Thymus (tissue), 14 donors: Measurements from ENCODE around the gene SNORC. TPM values are rescaled to one million over a fixed set of nuclear protein-coding genes. Genes with fewer than 3 reads are reported as not detected.

ENCODE experiments used
- DNase-seq, 9 donors: peaks; one replicate each; pipeline ENCODE4 v3.0.0-alpha.2; 2013; ENCODE audit warnings: low spot score in 9 of 9, low read depth in 6 of 9, missing footprints in 1 of 9
- H3K27ac ChIP-seq, 2 donors: one replicate each; pipeline ENCODE4 v1.5.1; 2013; ENCODE audit warnings: control low read depth in 1 of 2, low read depth in 1 of 2, low read length in 1 of 2, mild to moderate bottlenecking in 1 of 2, moderate library complexity in 1 of 2
- H3K27me3 ChIP-seq, 2 donors: one replicate each; pipeline ENCODE4 v1.5.1; 2013; ENCODE audit warnings: low read length in 1 of 2; ENCODE audit not compliant: control insufficient read depth in 2 of 2, insufficient read depth in 1 of 2
- H3K36me3 ChIP-seq, 2 donors: one replicate each; pipeline ENCODE4 v1.5.1; 2013; ENCODE audit warnings: low read length in 1 of 2, mild to moderate bottlenecking in 1 of 2, moderate library complexity in 1 of 2; ENCODE audit not compliant: control insufficient read depth in 2 of 2, insufficient read depth in 2 of 2
- H3K4me1 ChIP-seq, 2 donors: one replicate each; pipeline ENCODE4 v1.5.1; 2013; ENCODE audit warnings: low read length in 2 of 2; ENCODE audit not compliant: control insufficient read depth in 2 of 2, insufficient read depth in 2 of 2
- H3K4me3 ChIP-seq, 2 donors: one replicate each; pipeline ENCODE4 v1.5.1; 2013; ENCODE audit warnings: low read length in 2 of 2, control low read depth in 1 of 2, mild to moderate bottlenecking in 1 of 2
- H3K9me3 ChIP-seq, 2 donors: one replicate each; pipeline ENCODE4 v1.5.1; 2013; ENCODE audit warnings: low read length in 1 of 2, mild to moderate bottlenecking in 1 of 2; ENCODE audit not compliant: control insufficient read depth in 2 of 2, insufficient read depth in 1 of 2
- WGBS: extraction: QIAGEN DNeasy Blood & Tissue Kit; methylation state at CpG from one replicate; pipeline ENCODE4 v1.1.7; 2013; 5-methylcytosine and 5-hydroxymethylcytosine counted together
- long read RNA-seq, 10 donors: transcript quantifications; one replicate each; lab custom pipeline, GENCODE V29; 2026
- polyA plus RNA-seq: library from polyadenylated mRNA; stranded (reverse); fragments of 200-250 nt; gene quantifications from one replicate; pipeline ENCODE4 v1.2.3, GENCODE V29; 2013
- total RNA-seq: library from RNA; stranded (reverse); fragments of 120-200 nt; gene quantifications from one replicate; pipeline ENCODE4 v1.2.4, GENCODE V29; 2013
- donor health status: healthy.

The SNORC gene
- 1.4 TPM for total RNA-seq
- polyA plus RNA-seq, result 5.0 TPM
- long read RNA-seq, donor 1, partial matches to known transcripts, result 0 of 1 reads
- long read RNA-seq, donor 1, other reads (novel, unspliced or antisense), result 0 of 1 reads
- long read RNA-seq, donor 2, partial matches to known transcripts, result 0 of 3 reads
- long read RNA-seq, donor 2, other reads (novel, unspliced or antisense), result 0 of 3 reads
- long read RNA-seq, donor 3, partial matches to known transcripts, result 0 of 1 reads
- long read RNA-seq, donor 3, other reads (novel, unspliced or antisense), result 0 of 1 reads
- long read RNA-seq, donor 4, result 0 reads
- long read RNA-seq, donor 5, partial matches to known transcripts, result 0 of 2 reads
- long read RNA-seq, donor 5, other reads (novel, unspliced or antisense), result 0 of 2 reads
- long read RNA-seq, donor 6, partial matches to known transcripts, result 0 of 1 reads
- long read RNA-seq, donor 6, other reads (novel, unspliced or antisense), result 0 of 1 reads
- long read RNA-seq, donor 7, partial matches to known transcripts, result 6 of 6 reads
- long read RNA-seq, donor 7, other reads (novel, unspliced or antisense), result 0 of 6 reads
- long read RNA-seq, donor 8, result 0 reads
- long read RNA-seq, donor 9, result 0 reads
- long read RNA-seq, donor 10, result 0 reads

DNA sequence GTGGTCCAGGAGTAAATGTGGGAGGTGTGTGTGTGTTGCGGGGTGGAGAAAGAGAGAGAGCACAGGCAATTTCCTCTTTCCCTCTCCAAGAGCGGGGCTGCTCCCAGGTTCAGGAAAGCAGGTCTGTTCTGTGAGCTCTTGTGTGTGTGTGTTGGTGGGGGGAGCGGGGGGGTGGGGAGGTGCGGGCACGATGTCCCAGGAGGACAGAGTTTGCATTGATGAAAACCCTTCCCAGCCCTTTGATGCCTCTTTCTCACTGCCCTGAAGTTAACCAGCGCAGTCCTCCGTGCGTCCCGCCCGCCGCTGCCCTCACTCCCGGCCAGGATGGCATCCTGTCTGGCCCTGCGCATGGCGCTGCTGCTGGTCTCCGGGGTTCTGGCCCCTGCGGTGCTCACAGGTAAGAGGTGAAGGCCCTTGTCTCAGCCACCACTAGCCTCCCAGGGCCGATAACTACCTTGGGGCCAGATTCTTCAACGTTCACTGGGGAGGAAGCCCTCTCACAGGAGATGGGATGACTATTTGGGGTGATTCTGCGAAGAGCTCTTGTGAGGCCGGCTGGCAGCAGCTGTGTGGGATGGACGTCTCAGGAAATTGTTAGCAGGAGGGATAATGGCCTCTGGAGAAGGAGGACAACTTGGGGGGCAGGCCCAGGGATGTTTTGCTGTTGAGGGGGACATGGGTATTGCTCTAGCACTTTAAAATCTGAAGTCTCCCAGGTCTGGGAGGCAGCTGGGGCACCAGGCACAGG, at the start of gene SNORC:
TSS of gene SNORC (plus strand) at position 247 of the 748 bp plus-strand sequence. CDS start at position 325, 78 bp downstream.
- no peak for DNase-seq
- H3K27ac ChIP-seq, result no peak within 1 kb of the TSS
- peaks cover 4 to 8% of the 10 kb centered on the region in 2 donors for H3K27me3 ChIP-seq
- peaks cover 0 to 5% of the 10 kb centered on the region in 2 donors for H3K4me1 ChIP-seq
- H3K36me3 ChIP-seq, result no peaks in the 10 kb centered on the region
- no peak within 1 kb of the TSS for H3K4me3 ChIP-seq
- WGBS, result 97% methylated on average over 21 of the region's 21 CpGs
- peaks cover 2 to 5% of the 10 kb centered on the region in 2 donors for H3K9me3 ChIP-seq

DNA sequence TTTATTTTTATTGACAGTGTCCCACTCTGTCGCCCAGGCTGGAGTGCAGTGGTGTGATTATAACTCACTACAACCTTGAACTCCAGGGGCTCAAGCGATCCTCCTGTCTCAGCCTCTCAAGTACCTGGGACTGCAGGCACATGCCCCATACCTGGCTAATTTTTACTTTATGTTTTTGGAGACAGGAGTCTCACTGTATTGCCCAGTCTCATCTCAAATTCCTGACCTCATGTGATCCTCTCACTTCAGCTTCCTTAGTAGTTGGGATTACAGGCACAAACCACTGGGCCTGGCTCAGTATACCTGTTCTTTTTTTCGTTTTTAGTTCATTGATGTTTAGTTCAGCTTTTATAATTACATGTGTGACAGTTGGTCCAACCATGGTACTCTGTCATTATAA, 40.1 kb upstream of the SNORC start:
- no peak for DNase-seq
- no peak overlapping the region for H3K27ac ChIP-seq
- peaks cover 49 to 69% of the 10 kb centered on the region in 2 donors for H3K36me3 ChIP-seq
- no peaks in the 10 kb centered on the region for H3K4me1 ChIP-seq
- no peak overlapping the region for H3K4me3 ChIP-seq
- H3K27me3 ChIP-seq, result no peaks in the 10 kb centered on the region
- WGBS, result over 99% methylated on average over 3 of the region's 3 CpGs
- H3K9me3 ChIP-seq, result no peaks in the 10 kb centered on the region

DNA sequence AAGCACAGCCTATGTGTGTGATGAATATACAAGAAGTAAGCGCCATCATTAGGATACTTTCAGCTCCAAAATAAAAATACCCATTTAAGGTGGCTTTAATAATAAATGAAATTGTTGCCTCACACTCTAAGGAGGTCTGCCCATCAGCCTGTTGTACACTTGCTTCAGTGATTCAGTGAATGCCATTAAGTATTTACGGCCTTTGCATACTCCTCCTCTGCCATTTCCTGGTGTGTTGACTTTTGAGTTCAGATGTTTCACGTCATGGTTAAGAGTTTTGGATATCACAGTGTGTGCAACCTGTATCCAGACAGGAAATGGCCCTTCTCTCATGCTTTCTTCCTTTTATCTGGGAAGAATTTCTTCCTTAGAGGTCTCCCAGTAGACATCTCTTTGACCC, 38.6 kb upstream of the SNORC start:
- no peaks in the 10 kb centered on the region for H3K4me1 ChIP-seq
- peaks cover 58 to 76% of the 10 kb centered on the region in 2 donors for H3K36me3 ChIP-seq
- H3K27me3 ChIP-seq, result no peaks in the 10 kb centered on the region
- H3K27ac ChIP-seq, result no peak overlapping the region
- DNase-seq, result no peak
- WGBS, result 98% methylated on average over 3 of the region's 3 CpGs
- H3K9me3 ChIP-seq, result no peaks in the 10 kb centered on the region
- H3K4me3 ChIP-seq, result no peak overlapping the region

DNA sequence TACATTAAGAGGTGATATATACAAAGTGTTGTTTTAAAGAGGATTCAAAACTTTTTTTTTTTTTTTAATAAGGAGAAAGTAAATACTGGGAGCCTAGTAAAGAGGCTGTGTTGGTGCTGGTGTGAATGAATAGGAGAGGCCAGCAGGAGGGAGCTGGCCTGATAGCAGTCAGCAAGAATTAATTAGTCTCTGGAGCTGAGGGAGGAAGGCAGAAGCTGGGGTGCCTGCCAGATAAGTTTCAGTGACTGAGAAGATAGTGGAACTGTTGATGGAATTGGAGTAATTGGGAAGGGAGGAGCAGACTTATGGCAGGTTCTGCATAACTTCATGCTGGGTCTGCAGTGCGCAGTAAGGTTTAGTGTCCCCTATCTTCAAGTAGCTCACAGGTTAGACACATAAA, 36.2 kb upstream of the SNORC start:
- no peaks in the 10 kb centered on the region for H3K9me3 ChIP-seq
- H3K27ac ChIP-seq, result no peak overlapping the region
- peaks cover 6 to 8% of the 10 kb centered on the region in 2 donors for H3K4me1 ChIP-seq
- WGBS, result 96% methylated on average over 1 of the region's 1 CpG
- H3K36me3 ChIP-seq, result peaks cover 58 to 74% of the 10 kb centered on the region in 2 donors
- DNase-seq, result no peak
- no peaks in the 10 kb centered on the region for H3K27me3 ChIP-seq
- no peak overlapping the region for H3K4me3 ChIP-seq

DNA sequence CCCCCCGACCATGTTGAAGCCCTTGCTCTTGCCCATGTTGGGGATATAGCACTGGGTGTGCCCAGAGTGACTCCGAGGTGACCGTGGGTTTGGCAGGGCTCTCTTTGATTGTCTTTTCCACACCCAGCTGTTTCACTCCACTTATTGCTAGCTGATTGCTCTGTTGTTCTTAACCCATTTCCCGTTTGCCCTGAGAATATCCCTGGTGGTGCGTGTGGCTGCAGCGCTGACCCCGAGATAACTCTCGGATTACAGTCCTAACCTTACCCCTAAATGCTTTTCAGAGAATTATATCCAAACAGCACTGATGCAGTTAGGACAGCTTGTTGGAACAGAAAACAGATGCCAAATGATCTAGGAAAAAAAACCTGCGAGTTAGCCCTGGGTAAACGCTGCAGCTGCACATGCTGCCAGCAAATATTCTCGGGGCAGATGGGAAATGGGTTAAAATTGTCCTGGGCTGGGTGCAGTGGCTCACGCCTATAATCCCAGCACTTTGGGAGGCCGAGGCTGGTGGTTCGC, 34.3 kb upstream of the SNORC start:
- H3K4me1 ChIP-seq, result peaks cover 6 to 8% of the 10 kb centered on the region in 2 donors
- peaks cover 53 to 71% of the 10 kb centered on the region in 2 donors for H3K36me3 ChIP-seq
- no peaks in the 10 kb centered on the region for H3K9me3 ChIP-seq
- H3K4me3 ChIP-seq, result no peak overlapping the region
- DNase-seq, result no peak
- no peak overlapping the region for H3K27ac ChIP-seq
- H3K27me3 ChIP-seq, result no peaks in the 10 kb centered on the region
- 96% methylated on average over 14 of the region's 14 CpGs for WGBS

DNA sequence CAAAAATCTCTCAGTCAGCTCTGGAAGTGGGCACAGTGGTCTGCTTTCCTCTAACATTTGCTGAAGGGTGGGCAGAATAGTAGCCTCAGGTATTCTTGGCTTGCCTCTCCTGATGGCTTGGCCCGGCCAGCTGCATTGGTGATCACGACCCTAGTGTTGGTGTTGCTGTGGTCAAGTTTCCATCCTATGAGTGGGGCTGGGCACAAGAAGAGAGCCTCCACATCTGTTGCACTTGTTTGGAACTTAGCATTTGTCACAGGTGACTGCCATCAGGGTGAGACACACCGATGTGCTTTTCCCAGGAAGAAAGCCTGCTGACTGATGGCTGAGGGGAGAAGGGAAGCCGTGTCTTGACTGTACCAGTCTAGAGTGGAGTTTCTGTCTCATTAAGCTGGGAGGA, 33.1 kb upstream of the SNORC start:
- Histone ChIP-seq H3K4me1 (peaks cover 6 to 8% of the 10 kb centered on the region in 2 donors), H3K9me3 (no peaks in the 10 kb centered on the region), H3K27ac (no peak overlapping the region), H3K27me3 (no peaks in the 10 kb centered on the region), H3K36me3 (peaks cover 46 to 67% of the 10 kb centered on the region in 2 donors), H3K4me3 (no peak overlapping the region)
- DNase-seq, result no peak
- WGBS, result 97% methylated on average over 4 of the region's 4 CpGs

DNA sequence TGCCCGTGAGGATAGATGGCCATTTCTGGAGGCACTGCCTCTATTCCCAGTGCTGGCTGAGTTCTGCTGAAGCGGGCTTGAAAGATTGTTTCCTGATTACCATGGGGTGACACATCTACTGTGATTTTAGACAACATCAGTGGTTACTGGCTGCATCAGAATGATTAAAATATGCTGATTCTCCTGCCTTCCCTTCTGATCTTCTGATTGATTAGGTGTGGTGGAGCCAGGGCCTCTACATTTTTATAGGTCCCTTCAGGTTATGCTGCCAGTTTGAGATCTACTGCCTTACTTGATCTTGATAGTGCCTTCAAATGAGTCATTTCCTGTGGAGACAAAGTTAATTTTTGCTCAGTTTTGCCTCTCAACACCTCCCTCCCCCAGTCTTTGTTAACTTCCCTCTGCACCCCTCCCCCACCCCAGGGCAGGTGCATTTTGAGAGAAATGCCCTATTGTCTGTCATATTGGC, 31.6 kb upstream of the SNORC start:
- WGBS, result 80% methylated on average over 2 of the region's 2 CpGs
- Histone ChIP-seq H3K27me3 (no peaks in the 10 kb centered on the region), H3K4me3 (no peak overlapping the region), H3K27ac (peak overlapping the region; percentile 57 to 89), H3K4me1 (peaks cover 6 to 8% of the 10 kb centered on the region in 2 donors), H3K9me3 (no peaks in the 10 kb centered on the region), H3K36me3 (peaks cover 37 to 60% of the 10 kb centered on the region in 2 donors)
- DNase-seq, result peak in 8 of 9 donors; percentile 24 to 84 (median 54)

DNA sequence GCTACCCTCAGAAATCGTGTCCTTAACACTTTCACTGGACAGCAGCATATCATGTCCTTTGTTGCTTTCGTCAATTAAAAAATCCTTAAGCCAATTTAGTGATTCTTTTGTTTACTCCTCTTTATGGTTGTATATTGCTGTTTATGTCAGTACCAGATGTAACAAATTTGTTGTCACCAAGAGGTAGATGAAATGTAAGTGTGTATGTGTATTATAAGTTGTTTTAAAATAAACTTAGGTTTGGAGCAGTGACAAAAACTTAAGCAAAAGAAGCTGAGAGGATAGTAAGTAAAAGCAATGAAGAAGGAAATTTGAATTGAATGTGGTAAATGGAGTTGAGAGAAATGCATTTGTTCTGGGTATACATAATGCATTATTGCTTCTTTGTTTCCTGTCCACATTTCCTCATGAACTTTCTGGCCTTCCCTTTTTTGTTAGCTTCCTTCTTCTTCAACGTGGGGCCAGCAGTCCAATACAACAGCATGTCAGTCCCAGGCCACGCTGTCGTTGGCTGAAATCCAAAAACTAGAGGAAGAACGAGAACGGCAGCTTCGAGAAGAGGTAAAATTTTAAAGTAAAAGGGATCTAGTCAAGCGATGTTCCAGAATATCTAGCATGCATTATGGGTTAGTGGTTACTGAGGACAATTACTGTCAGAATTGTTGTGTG, 30.5 kb upstream of the SNORC start:
- peaks cover 6 to 8% of the 10 kb centered on the region in 2 donors for H3K4me1 ChIP-seq
- H3K27me3 ChIP-seq, result no peaks in the 10 kb centered on the region
- H3K36me3 ChIP-seq, result peaks cover 35 to 57% of the 10 kb centered on the region in 2 donors
- H3K27ac ChIP-seq, result no peak overlapping the region
- H3K9me3 ChIP-seq, result no peaks in the 10 kb centered on the region
- DNase-seq, result peak in 1 of 9 donors; percentile 19
- WGBS, result 75% methylated on average over 9 of the region's 9 CpGs
- H3K4me3 ChIP-seq, result no peak overlapping the region
